ENCODE results near the gene RIMBP2.

DNA sequence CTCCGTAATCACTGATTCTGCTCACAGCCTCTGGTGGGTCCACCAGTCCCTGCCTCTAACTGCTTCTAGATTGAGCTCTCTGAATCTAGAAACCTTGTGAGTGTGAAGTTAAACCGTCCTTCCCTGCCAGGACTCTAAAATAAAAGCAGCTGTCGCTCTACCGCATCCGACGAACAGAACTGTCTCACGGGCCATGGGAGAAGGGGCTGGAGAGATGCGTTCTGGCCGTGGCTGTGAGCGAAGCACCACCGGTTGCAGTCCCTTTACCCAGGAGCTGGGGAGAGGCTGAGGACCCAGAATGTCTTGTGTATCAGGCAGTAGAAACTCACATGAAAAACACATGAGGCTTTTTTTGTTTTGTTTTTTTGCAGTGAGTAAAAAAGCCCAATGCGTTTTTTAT is 218.8 kb downstream of the RIMBP2 start:
- TF ChIP-seq, protein P1, sequence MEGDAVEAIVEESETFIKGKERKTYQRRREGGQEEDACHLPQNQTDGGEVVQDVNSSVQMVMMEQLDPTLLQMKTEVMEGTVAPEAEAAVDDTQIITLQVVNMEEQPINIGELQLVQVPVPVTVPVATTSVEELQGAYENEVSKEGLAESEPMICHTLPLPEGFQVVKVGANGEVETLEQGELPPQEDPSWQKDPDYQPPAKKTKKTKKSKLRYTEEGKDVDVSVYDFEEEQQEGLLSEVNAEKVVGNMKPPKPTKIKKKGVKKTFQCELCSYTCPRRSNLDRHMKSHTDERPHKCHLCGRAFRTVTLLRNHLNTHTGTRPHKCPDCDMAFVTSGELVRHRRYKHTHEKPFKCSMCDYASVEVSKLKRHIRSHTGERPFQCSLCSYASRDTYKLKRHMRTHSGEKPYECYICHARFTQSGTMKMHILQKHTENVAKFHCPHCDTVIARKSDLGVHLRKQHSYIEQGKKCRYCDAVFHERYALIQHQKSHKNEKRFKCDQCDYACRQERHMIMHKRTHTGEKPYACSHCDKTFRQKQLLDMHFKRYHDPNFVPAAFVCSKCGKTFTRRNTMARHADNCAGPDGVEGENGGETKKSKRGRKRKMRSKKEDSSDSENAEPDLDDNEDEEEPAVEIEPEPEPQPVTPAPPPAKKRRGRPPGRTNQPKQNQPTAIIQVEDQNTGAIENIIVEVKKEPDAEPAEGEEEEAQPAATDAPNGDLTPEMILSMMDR (IDR thresholded peaks at IDR 0.05) = no peak
- TF ChIP-seq POLR2A (IDR thresholded peaks at IDR 0.05) = no peak

All from lower leg skin (tissue), 3 donors.